ENCODE measurements around the gene HGFAC. TPM values are rescaled to one million over a fixed set of nuclear protein-coding genes. Genes with fewer than 3 reads are reported as not detected.

Gene HGFAC
- total RNA-seq, 1 experiment from 2014 or later, result 0.04 TPM

- Histone ChIP-seq H2AFZ (ENCODE audit: low read length) (no peak overlapping the region), H4K20me1 (ENCODE audit: low read length) (no peaks in the 10 kb centered on the region), H3K36me3 (ENCODE audit: low read depth, low read length) (no peaks in the 10 kb centered on the region), H3K27me3 (ENCODE audit: low read length) (no peaks in the 10 kb centered on the region), H3K4me3 (ENCODE audit: low read length) (no peak overlapping the region), H3K9ac (ENCODE audit: low read length) (no peak overlapping the region), H3K4me1 (ENCODE audit: insufficient read depth, low read length) (peaks cover 11% of the 10 kb centered on the region), H3F3A (ENCODE audit: low read length, unreplicated experiment) (no peaks in the 10 kb centered on the region), H3K9me2 (replicated peaks; ENCODE audit: low read length) (no peaks in the 10 kb centered on the region), H3K9me3 (ENCODE audit: low read length) (no peaks in the 10 kb centered on the region), H3K79me2 (ENCODE audit: low read length) (no peaks in the 10 kb centered on the region), H3K4me2 (ENCODE audit: low read length) (no peak overlapping the region), H3K27ac (ENCODE audit: low read length) (no peak overlapping the region)
- no peak for TF ChIP-seq CTCF (conservative IDR thresholded peaks at IDR 0.05; ENCODE audit: low read depth, low read length)
- TF ChIP-seq EZH2phosphoT487 (IDR thresholded peaks at IDR 0.05; ENCODE audit: borderline replicate concordance, low read length), result no peak
- TF ChIP-seq EZH2 (IDR thresholded peaks at IDR 0.05; ENCODE audit: low read length, unreplicated experiment), result no peak
- POLR2A ChIA-PET (ENCODE audit: unreplicated experiment), result no interaction called here
- intact Hi-C loops (cut with micrococcal nuclease), result no loop called here
- ATAC-seq (no peak), DNase-seq (no peak)
- BruUV-seq (replicated peaks), result no TSS peak
- CTCF ChIA-PET, result no interaction called here
Observed at GRCh38 chr4:3489451-3489962, 47.7 kb downstream of the HGFAC start.

GRCh38 chr4:3491681-3492405 is 50.1 kb downstream of the HGFAC start:
- no peaks in the 10 kb centered on the region for H3F3A ChIP-seq (ENCODE audit: low read length, unreplicated experiment)
- H3K9me3 ChIP-seq (ENCODE audit: low read length), result no peaks in the 10 kb centered on the region
- ChIA-PET POLR2A (ENCODE audit: unreplicated experiment) (no interaction called here), CTCF (no interaction called here)
- H3K27me3 ChIP-seq (ENCODE audit: low read length), result no peaks in the 10 kb centered on the region
- intact Hi-C loops (cut with micrococcal nuclease), result no loop called here
- H3K4me3 ChIP-seq (ENCODE audit: low read length), result no peak overlapping the region
- DNase-seq, result no peak
- no peak overlapping the region for H3K4me2 ChIP-seq (ENCODE audit: low read length)
- no peak overlapping the region for H3K27ac ChIP-seq (ENCODE audit: low read length)
- H3K79me2 ChIP-seq (ENCODE audit: low read length), result no peaks in the 10 kb centered on the region
- no peaks in the 10 kb centered on the region for H3K9me2 ChIP-seq (replicated peaks; ENCODE audit: low read length)
- TF ChIP-seq CTCF (conservative IDR thresholded peaks at IDR 0.05; ENCODE audit: low read depth, low read length), result no peak
- no peak for TF ChIP-seq EZH2phosphoT487 (IDR thresholded peaks at IDR 0.05; ENCODE audit: borderline replicate concordance, low read length)
- TF ChIP-seq EZH2 (IDR thresholded peaks at IDR 0.05; ENCODE audit: low read length, unreplicated experiment), result no peak
- H3K4me1 ChIP-seq (ENCODE audit: insufficient read depth, low read length), result no peaks in the 10 kb centered on the region
- no peak for ATAC-seq
- H2AFZ ChIP-seq (ENCODE audit: low read length), result no peak overlapping the region
- H3K9ac ChIP-seq (ENCODE audit: low read length), result no peak overlapping the region
- no TSS peak for BruUV-seq (replicated peaks)
- H3K36me3 ChIP-seq (ENCODE audit: low read depth, low read length), result no peaks in the 10 kb centered on the region
- no peaks in the 10 kb centered on the region for H4K20me1 ChIP-seq (ENCODE audit: low read length)
